DMS153 (cell line): ENCODE results near the gene LY9.

Experiments used
- DNase-seq: peaks from one replicate; lab custom pipeline; 2025; lab: John Stamatoyannopoulos, UW

The LY9 gene

GRCh38 chr1:160836981-160837557 lies 41.1 kb downstream of the LY9 start:
- DNase-seq: no peak

GRCh38 chr1:160837558-160838205 lies 41.7 kb downstream of the LY9 start:
- DNase-seq: no peak

- DNase-seq: no peak
Observed at GRCh38 chr1:160838888-160839287, 42.9 kb downstream of the LY9 start.

GRCh38 chr1:160839746-160840145 lies 43.8 kb downstream of the LY9 start:
- no peak for DNase-seq

GRCh38 chr1:160841079-160841478 lies 45.1 kb downstream of the LY9 start:
- no peak for DNase-seq

GRCh38 chr1:160844447-160845232 lies 48.7 kb downstream of the LY9 start:
- no peak for DNase-seq

- no peak for DNase-seq
Observed at GRCh38 chr1:160846281-160846680, 50.3 kb downstream of the LY9 start.

- DNase-seq: no peak
Observed at GRCh38 chr1:160850541-160850940, 54.6 kb downstream of the LY9 start.

GRCh38 chr1:160850993-160851392 lies 55.0 kb downstream of the LY9 start:
- DNase-seq: no peak

GRCh38 chr1:160853014-160853413 lies 57.0 kb downstream of the LY9 start:
- no peak for DNase-seq

GRCh38 chr1:160853754-160854153 lies 57.8 kb downstream of the LY9 start:
- DNase-seq: no peak

- DNase-seq: no peak
Observed at GRCh38 chr1:160855181-160855981, 59.4 kb downstream of the LY9 start.

GRCh38 chr1:160858097-160858496 lies 62.1 kb downstream of the LY9 start:
- DNase-seq: no peak

GRCh38 chr1:160858507-160858906 lies 62.5 kb downstream of the LY9 start:
- DNase-seq: no peak

GRCh38 chr1:160859166-160859565 lies 63.2 kb downstream of the LY9 start:
- no peak for DNase-seq

GRCh38 chr1:160860840-160861505 lies 65.0 kb downstream of the LY9 start:
- no peak for DNase-seq

GRCh38 chr1:160862203-160863060 lies 66.5 kb downstream of the LY9 start, which contains the start of gene CD244:
CD244 (minus strand) TSS chr1:160862887; CDS start chr1:160862677, 210 bp downstream.
- DNase-seq: no peak

GRCh38 chr1:160863061-160863773 lies 67.2 kb downstream of the LY9 start:
- no peak for DNase-seq

GRCh38 chr1:160863774-160864131 lies 67.8 kb downstream of the LY9 start:
- no peak for DNase-seq

GRCh38 chr1:160864173-160864572 lies 68.2 kb downstream of the LY9 start:
- no peak for DNase-seq
